VCaP (cell line): ENCODE data around the gene MED15.
"Not testable (repeated sequence)": the region's sequence is repeated elsewhere in the genome, so short reads cannot be mapped to it uniquely, and the experiment has no call there.

Source experiments
- H3K27ac ChIP-seq: fragments of 450-650 bp; 2 replicates; pipeline ENCODE4 v1.5.1; 2017
- TF ChIP-seq, protein P1 (sequence below): fragments of 450-650 bp; conservative IDR thresholded peaks from 2 replicates; pipeline ENCODE4 v1.5.1; 2017; ENCODE audit warnings: mild to moderate bottlenecking, moderate library complexity

The MED15 gene

DNA sequence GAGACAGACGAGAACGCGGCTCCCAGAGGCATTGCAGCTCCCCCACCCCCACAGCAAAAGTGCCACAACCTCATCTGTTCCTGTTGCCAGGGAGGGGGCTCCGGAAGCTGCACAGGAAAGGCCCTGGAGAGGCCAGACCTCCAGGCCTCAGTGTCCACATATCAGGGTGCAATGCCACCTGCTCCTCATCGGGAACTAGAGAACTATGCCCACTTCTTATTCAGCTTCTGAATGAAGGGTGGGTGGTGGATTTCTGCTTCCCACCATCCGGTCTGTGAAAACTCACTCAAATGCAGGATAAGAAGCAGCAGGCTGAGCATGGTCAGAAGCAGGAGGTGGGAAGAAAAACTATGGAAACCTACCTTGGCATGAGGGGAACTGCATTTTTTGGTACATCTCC lies 105.9 kb downstream of the MED15 start:
- TF ChIP-seq, protein P1, sequence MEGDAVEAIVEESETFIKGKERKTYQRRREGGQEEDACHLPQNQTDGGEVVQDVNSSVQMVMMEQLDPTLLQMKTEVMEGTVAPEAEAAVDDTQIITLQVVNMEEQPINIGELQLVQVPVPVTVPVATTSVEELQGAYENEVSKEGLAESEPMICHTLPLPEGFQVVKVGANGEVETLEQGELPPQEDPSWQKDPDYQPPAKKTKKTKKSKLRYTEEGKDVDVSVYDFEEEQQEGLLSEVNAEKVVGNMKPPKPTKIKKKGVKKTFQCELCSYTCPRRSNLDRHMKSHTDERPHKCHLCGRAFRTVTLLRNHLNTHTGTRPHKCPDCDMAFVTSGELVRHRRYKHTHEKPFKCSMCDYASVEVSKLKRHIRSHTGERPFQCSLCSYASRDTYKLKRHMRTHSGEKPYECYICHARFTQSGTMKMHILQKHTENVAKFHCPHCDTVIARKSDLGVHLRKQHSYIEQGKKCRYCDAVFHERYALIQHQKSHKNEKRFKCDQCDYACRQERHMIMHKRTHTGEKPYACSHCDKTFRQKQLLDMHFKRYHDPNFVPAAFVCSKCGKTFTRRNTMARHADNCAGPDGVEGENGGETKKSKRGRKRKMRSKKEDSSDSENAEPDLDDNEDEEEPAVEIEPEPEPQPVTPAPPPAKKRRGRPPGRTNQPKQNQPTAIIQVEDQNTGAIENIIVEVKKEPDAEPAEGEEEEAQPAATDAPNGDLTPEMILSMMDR, result no peak
- H3K27ac ChIP-seq, result no peak overlapping the region

- TF ChIP-seq, protein P1, result no peak
- H3K27ac ChIP-seq, result no peak overlapping the region; the same call in 1 of the 2 replicates
These were observed 107.6 kb downstream of the MED15 start for GRCh38 chr22:20615021-20615420.

DNA sequence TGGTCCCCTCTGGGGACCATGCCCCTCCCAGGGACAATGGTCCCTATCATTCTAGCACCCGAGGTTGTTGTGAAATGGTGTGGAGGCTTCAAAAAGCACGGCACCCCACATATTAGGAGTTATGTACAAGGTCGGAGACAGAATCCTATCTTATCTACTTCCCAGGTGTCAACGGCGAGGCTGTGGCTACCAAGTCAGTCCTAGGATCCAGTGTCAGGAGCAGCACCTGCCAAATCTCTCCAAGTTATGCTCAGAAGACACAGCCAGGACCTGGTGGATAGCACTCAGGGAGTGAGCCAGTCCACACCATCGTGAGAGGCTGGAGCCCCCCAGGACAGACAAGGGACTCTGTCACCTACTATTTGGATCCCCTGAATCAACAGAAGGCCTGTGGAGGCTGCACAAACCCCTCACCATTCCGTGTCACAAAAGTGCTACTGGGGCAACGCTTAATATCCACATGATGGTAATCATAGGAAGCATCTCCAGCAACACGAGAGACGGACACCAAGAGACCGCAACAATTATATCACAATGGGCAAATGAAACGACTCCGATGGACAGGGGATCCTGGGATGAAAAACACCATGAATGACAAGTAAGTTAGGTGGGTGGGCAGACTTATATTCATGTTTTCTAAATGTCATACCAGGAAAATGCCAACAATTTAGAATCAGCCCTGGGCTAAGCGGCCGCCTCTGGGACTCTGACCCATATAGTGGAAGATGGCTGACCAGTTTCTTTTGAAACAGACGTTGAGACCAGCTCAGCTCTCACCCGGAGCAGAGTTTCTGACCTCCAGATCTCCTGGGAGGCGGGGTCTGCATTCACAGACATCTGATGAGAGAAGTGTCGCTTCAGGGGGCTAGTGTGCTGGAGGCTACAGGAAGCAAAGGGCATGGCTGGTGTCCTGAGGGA lies 108.4 kb downstream of the MED15 start:
- TF ChIP-seq, protein P1, result no peak
- H3K27ac ChIP-seq, result no peak overlapping the region

GRCh38 chr22:20616451-20617043 lies 109.1 kb downstream of the MED15 start:
- TF ChIP-seq, protein P1, result no peak
- no peak overlapping the region for H3K27ac ChIP-seq

- H3K27ac ChIP-seq, result no peak overlapping the region
- TF ChIP-seq, protein P1, result no peak
These were observed 111.1 kb downstream of the MED15 start for GRCh38 chr22:20618488-20618887.

- TF ChIP-seq, protein P1, result no peak
These were observed 111.9 kb downstream of the MED15 start for GRCh38 chr22:20619045-20619892.

GRCh38 chr22:20619893-20620194 lies 112.4 kb downstream of the MED15 start:
- not testable (repeated sequence) for H3K27ac ChIP-seq

More at GRCh38 chr22:20619045-20619892, 111.9 kb downstream of the MED15 start:
- no peak overlapping the region for H3K27ac ChIP-seq
